ENCODE measurements around the gene PLEKHM3.
"Not testable (repeated sequence)": the region's sequence is repeated elsewhere in the genome, so short reads cannot be mapped to it uniquely, and the experiment has no call there.

Gene PLEKHM3

GRCh38 chr2:207929923-207930322 is 95.4 kb downstream of the PLEKHM3 start:
- in situ Hi-C loops (cut with MboI; ENCODE audit: low sequenced_read_pairs), result no loop called here

DNA sequence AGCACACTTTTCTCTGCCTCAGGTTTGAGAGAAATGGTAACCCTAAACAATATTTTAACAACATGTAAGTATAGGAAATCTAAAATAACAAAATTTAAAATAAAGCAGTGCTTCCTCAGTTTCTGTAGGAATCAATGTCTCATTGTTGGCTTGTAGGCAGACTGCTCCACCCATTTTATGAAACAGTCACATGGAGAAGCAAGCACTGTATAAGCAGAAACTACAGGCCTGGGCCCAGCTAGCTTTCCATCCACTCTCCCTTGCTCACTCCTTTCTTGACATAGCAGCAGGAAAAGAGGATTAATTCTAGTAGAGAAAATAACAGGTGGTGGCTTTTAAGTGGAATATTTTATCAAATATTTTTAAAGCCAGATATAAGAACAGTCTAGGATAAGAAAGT is 97.2 kb downstream of the PLEKHM3 start:
- in situ Hi-C loops (cut with MboI; ENCODE audit: low sequenced_read_pairs), result no loop called here

- in situ Hi-C loops (cut with MboI; ENCODE audit: low sequenced_read_pairs), result no loop called here
Measured at GRCh38 chr2:207926989-207927300, 98.4 kb downstream of the PLEKHM3 start.

- in situ Hi-C loops (cut with MboI; ENCODE audit: low sequenced_read_pairs), result no loop called here
Measured at GRCh38 chr2:207926133-207926988, 99.0 kb downstream of the PLEKHM3 start.

GRCh38 chr2:207925601-207926000 is 99.7 kb downstream of the PLEKHM3 start:
- in situ Hi-C loops (cut with MboI; ENCODE audit: low sequenced_read_pairs), result no loop called here

GRCh38 chr2:207921606-207922005 is 103.7 kb downstream of the PLEKHM3 start:
- in situ Hi-C loops (cut with MboI; ENCODE audit: low sequenced_read_pairs), result no loop called here

DNA sequence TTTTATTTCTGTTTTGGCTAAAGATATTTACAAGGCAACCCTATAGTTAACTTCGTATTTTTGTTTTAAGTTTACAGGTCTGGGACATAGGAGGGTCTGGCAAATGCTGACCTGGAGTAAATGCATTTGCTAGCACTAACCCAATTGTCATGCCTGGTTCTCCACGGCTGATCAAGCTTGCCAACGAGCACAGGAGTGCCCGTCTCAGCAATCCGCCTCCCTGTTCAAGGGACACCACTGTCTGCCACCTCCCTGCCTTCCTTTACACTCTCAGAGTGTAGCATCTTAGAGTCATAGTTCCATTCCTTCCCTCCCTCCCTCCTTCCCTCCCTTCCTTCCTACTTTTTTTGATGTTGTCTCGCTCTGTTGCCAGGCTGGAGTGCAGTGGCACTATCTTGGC is 104.6 kb downstream of the PLEKHM3 start:
- in situ Hi-C loops (cut with MboI; ENCODE audit: low sequenced_read_pairs), result no loop called here

GRCh38 chr2:207920321-207920720 is 105.0 kb downstream of the PLEKHM3 start:
- in situ Hi-C loops (cut with MboI; ENCODE audit: low sequenced_read_pairs), result no loop called here

DNA sequence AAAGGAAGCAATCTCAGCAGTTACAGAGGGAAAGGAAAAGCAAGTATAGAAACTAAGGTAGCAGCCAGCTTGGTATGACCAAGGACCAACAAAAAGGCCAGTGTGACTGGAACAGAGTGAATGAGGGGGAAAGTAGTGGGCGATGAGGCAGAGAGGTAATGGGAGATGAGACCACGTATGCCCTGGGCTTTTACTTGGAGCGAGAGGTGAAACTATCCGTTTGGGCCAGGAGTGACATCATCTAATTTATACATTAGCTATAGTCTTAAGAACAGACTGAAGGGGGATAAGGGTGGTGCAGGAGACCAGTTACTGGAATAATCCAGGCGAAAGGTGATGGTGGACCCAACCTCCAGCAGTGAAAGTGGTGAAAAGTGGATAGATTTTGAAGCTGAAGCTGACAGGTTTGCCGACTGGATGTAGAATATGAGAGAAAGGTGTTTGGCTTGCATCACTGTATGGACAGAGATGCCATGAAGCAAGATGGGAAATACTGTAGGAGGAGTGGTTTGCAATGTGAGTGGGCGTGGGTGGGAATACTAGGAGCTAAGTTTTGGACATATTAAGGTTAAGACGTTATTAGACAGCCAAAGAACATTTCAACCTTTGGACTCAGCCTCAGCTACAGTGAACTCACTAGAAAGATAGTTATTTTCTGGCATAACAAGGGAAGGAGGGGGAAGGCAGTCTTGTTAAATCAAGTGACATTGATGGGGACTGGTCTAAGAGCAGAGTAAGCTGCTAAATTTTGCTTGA is 106.0 kb downstream of the PLEKHM3 start:
- in situ Hi-C loops (cut with MboI; ENCODE audit: low sequenced_read_pairs), result no loop called here

DNA sequence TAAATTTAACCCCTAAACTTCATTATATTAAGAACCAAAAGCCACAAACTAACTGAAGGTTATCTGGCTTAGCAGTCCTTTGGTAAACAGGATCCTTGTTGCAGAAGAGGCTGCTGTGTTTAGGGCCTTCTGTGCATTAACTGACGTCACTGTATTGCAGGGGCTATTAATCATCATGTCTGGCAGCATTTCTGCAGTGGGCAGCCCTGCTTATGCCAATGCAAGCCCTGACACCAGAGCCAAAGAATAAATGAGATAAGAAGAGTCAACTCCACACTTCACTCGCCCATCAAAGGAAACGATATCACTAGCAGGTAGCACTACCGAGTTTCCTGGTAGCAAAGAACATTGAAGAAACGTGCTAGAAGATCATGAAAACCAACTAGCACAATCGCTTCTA is 110.6 kb downstream of the PLEKHM3 start:
- in situ Hi-C loops (cut with MboI; ENCODE audit: low sequenced_read_pairs), result no loop called here

GRCh38 chr2:207913772-207914358 is 111.5 kb downstream of the PLEKHM3 start:
- in situ Hi-C loops (cut with MboI; ENCODE audit: low sequenced_read_pairs), result no loop called here

- in situ Hi-C loops (cut with MboI; ENCODE audit: low sequenced_read_pairs), result no loop called here
Measured at GRCh38 chr2:207911856-207912255, 113.5 kb downstream of the PLEKHM3 start.

DNA sequence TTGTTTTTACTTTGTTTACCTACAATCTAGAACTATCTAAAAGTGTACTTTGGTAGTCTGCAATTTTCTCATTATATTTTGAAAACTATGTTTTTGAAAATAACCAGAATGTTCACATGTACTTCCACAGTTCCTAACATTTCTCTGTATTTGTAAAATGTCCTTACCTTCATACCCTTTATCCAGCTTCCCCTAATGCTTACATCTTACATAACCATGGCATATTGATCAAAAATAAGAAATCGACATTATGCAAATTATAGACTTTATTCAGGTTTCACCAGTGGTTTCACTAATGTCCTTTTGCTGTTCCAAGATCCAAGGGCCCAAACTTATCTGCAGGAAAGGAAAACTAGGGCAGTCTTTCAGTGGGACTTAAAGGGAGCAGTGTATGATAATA is 114.1 kb downstream of the PLEKHM3 start:
- in situ Hi-C loops (cut with MboI; ENCODE audit: low sequenced_read_pairs), result no loop called here

GRCh38 chr2:207906495-207906894 is 118.8 kb downstream of the PLEKHM3 start:
- in situ Hi-C loops (cut with MboI; ENCODE audit: low sequenced_read_pairs), result not testable (repeated sequence)

DNA sequence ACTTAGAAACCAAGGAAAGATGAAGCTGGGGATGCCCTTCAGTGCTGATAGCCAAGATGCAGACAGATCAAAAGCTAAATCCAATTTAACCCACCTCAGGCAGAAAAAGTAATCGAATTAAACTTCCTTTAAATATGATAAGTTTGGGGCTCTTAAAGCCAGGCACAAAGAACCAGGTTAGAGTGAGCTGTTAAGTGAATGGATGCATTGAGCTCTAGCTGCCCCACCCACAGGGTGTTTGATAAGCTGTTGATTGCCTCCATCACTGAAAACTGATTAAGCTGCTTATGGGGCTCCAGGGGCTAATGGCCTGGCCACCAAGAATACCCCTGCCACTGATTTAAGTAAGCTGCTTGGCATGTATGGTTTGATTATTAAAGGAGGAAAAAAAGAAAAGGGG is 119.8 kb downstream of the PLEKHM3 start:
- in situ Hi-C loops (cut with MboI; ENCODE audit: low sequenced_read_pairs), result no loop called here

GRCh38 chr2:207903236-207903635 is 122.1 kb downstream of the PLEKHM3 start:
- in situ Hi-C loops (cut with MboI; ENCODE audit: low sequenced_read_pairs), result no loop called here

DNA sequence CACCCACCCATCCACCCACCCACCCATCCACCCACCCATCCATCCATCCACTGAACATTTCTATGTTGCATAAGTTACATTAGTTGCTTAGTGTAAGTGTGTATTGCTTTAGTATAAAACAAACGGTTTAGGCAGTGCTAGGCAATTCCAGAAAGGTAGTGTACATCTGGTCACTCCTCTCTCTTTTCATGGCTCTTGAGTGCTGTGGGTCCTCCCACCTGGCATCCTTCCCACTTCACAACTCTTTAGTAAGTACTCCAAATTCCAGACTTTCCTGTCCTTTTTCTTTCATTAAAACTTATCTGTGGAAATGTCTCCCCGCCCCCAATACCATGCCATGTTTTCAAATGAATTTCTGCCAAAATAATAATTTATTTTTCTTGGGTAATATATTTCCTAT is 122.5 kb downstream of the PLEKHM3 start:
- in situ Hi-C loops (cut with MboI; ENCODE audit: low sequenced_read_pairs), result no loop called here

DNA sequence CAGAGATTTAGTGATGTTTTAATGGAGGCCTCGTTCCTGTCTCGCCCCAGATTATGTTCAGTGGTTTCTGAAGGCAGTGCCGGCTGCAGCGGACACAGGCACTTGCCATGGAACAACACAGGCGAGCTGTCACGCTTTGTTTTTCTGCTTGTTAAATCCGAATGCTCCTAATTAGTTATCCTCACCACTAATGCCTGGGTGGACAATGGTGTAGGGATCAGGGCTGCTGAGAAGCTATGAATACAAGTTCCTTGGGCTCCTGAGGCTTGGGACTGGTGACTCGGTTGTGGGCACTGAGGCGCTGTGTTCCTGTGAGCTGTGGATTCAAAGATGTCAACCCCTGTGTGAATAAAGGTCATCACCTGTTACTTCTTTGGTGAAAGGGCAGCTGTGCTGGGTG is 123.5 kb downstream of the PLEKHM3 start:
- in situ Hi-C loops (cut with MboI; ENCODE audit: low sequenced_read_pairs), result no loop called here

DNA sequence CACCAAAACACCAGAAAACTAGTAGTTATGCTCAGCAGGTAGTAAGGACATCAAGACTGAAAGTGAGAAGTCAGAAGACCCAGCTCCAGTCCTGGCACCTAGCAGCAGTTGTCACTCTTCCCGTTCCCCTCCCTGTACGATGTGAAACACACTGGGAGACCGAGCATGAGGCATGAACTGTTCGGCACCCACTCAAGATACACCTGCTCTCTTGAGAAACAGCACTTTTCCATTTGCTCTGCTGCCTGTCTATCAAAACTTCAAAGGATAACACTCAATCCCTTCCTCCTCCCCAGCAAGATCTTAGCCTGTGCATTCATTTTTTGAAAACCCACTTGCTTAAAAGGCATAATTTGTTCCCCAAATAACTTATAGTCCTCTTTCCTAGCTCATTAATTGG is 123.9 kb downstream of the PLEKHM3 start:
- in situ Hi-C loops (cut with MboI; ENCODE audit: low sequenced_read_pairs), result no loop called here

GRCh38 chr2:207898354-207898695 is 127.0 kb downstream of the PLEKHM3 start:
- in situ Hi-C loops (cut with MboI; ENCODE audit: low sequenced_read_pairs), result no loop called here

GRCh38 chr2:207897541-207898353 is 127.6 kb downstream of the PLEKHM3 start:
- in situ Hi-C loops (cut with MboI; ENCODE audit: low sequenced_read_pairs), result no loop called here

Measured in HL-60/S4 treated with phorbol 12-myristate 13-acetate at 8.2 ng/mL for 4 days and 3 days (cell line).